HEK293 (cell line): ENCODE results near the gene BACH2.

ENCODE experiments used
- CTCF ChIA-PET: fragments of 350-600 bp; formaldehyde crosslinking; extraction: SDS; loops from one replicate; lab custom pipeline; 2021; ENCODE audit warnings: antibody characterized with exemption; lab: Yijun Ruan, JAX
- POLR2A ChIA-PET: fragments of 300-600 bp; formaldehyde crosslinking; extraction: SDS; loops from one replicate; lab custom pipeline; 2020; ENCODE audit warnings: antibody characterized with exemption, inconsistent platforms; lab: Yijun Ruan, JAX
- H3K27ac ChIP-seq: fragments of 200-500 bp; sonication (Bioruptor generic); 2 replicates; pipeline ENCODE4 v1.5.1; 2014; ENCODE audit warnings: low read depth, low read length, control low read depth, inconsistent platforms; ENCODE audit errors: extremely low read depth
- H3K36me3 ChIP-seq, 2 experiments: fragments of 200-500 bp in 1 of 2; sonication (Bioruptor generic) in 1 of 2; 1 replicate in 1 of 2; 2 replicates in 1 of 2; pipeline ENCODE4 v1.5.1; 2014 to 2017; ENCODE audit warnings: inconsistent platforms in 2 of 2, low read length in 2 of 2; ENCODE audit not compliant: control insufficient read depth in 2 of 2, insufficient read depth in 1 of 2
- H3K4me1 ChIP-seq: fragments of 200-500 bp; sonication (Bioruptor generic); 2 replicates; pipeline ENCODE4 v1.5.1; 2014; ENCODE audit warnings: mild to moderate bottlenecking, low read length, inconsistent platforms; ENCODE audit not compliant: control insufficient read depth, insufficient read depth
- H3K4me3 ChIP-seq: 2 replicates; pipeline ENCODE4 v1.5.1; 2011; ENCODE audit warnings: low read depth, mild to moderate bottlenecking, control low read depth, low read length, moderate library complexity
- H3K9me3 ChIP-seq: fragments of 200-500 bp; sonication (Bioruptor generic); 2 replicates; pipeline ENCODE4 v1.5.1; 2014; ENCODE audit warnings: low read depth, low read length, inconsistent platforms; ENCODE audit not compliant: control insufficient read depth, insufficient read depth
- BCL11A ChIP-seq: fragments of 450-650 bp; formaldehyde crosslinking; IDR thresholded peaks from 2 replicates; pipeline ENCODE4 v1.5.1; 2016; ENCODE audit warnings: low read depth, missing biosample characterization, missing genetic modification characterization
- HOXA7 ChIP-seq: sonication (generic); formaldehyde crosslinking; IDR thresholded peaks from 2 replicates; pipeline ENCODE4 v1.8.1; 2022; ENCODE audit warnings: missing genetic modification reagents, borderline replicate concordance
- PRDM4 ChIP-seq: fragments of 450-650 bp; formaldehyde crosslinking; IDR thresholded peaks from 2 replicates; pipeline ENCODE4 v1.5.1; 2017; ENCODE audit warnings: missing biosample characterization, missing genetic modification characterization
- SALL2 ChIP-seq: fragments of 450-650 bp; formaldehyde crosslinking; IDR thresholded peaks from 2 replicates; pipeline ENCODE4 v1.5.0; 2017; ENCODE audit warnings: missing biosample characterization, mild to moderate bottlenecking, missing genetic modification characterization, borderline replicate concordance
- SP7 ChIP-seq: fragments of 450-650 bp; formaldehyde crosslinking; IDR thresholded peaks from 2 replicates; pipeline ENCODE4 v1.5.1; 2016; ENCODE audit warnings: missing biosample characterization, missing genetic modification characterization
- TCF7L2 ChIP-seq: IDR thresholded peaks from 2 replicates; pipeline ENCODE4 v1.6.1; 2011; ENCODE audit warnings: low read depth, mild to moderate bottlenecking, inconsistent platforms, low read length, moderate library complexity, borderline replicate concordance
- ZBTB17 ChIP-seq: fragments of 450-650 bp; formaldehyde crosslinking; IDR thresholded peaks from 2 replicates; pipeline ENCODE4 v1.5.1; 2016; ENCODE audit warnings: missing biosample characterization, missing genetic modification characterization
- ZBTB20 ChIP-seq: fragments of 450-650 bp; formaldehyde crosslinking; IDR thresholded peaks from 2 replicates; pipeline ENCODE4 v1.5.1; 2016; ENCODE audit warnings: missing biosample characterization, missing genetic modification characterization
- ZBTB48 ChIP-seq: fragments of 450-650 bp; formaldehyde crosslinking; IDR thresholded peaks from 2 replicates; pipeline ENCODE4 v1.5.1; 2016; ENCODE audit warnings: missing biosample characterization, missing genetic modification characterization
- ZNF10 ChIP-seq: fragments of 450-650 bp; formaldehyde crosslinking; IDR thresholded peaks from 2 replicates; pipeline ENCODE4 v1.5.1; 2017; ENCODE audit warnings: missing biosample characterization, missing genetic modification characterization
- ZNF155 ChIP-seq: fragments of 450-650 bp; formaldehyde crosslinking; IDR thresholded peaks from 2 replicates; pipeline ENCODE4 v1.5.1; 2016; ENCODE audit warnings: missing biosample characterization, missing genetic modification characterization
- ZNF214 ChIP-seq: fragments of 450-650 bp; formaldehyde crosslinking; IDR thresholded peaks from 2 replicates; pipeline ENCODE4 v1.5.1; 2017; ENCODE audit warnings: missing biosample characterization, mild to moderate bottlenecking, missing genetic modification characterization, borderline replicate concordance
- ZNF248 ChIP-seq: fragments of 450-650 bp; formaldehyde crosslinking; IDR thresholded peaks from 2 replicates; pipeline ENCODE4 v1.5.1; 2017; ENCODE audit warnings: missing biosample characterization, missing genetic modification characterization
- ZNF266 ChIP-seq: fragments of 450-650 bp; formaldehyde crosslinking; IDR thresholded peaks from 2 replicates; pipeline ENCODE4 v1.5.1; 2016; ENCODE audit warnings: missing biosample characterization, missing genetic modification characterization, low read depth
- ZNF311 ChIP-seq: fragments of 450-650 bp; formaldehyde crosslinking; IDR thresholded peaks from 2 replicates; pipeline ENCODE4 v1.5.1; 2017; ENCODE audit warnings: missing biosample characterization, missing genetic modification characterization, borderline replicate concordance
- ZNF341 ChIP-seq: fragments of 450-650 bp; formaldehyde crosslinking; IDR thresholded peaks from 2 replicates; pipeline ENCODE4; 2016; ENCODE audit warnings: low read depth, missing biosample characterization, missing genetic modification characterization
- ZNF350 ChIP-seq: fragments of 450-650 bp; formaldehyde crosslinking; IDR thresholded peaks from 2 replicates; pipeline ENCODE4 v1.5.0; 2017; ENCODE audit warnings: missing biosample characterization, mild to moderate bottlenecking, missing genetic modification characterization
- ZNF48 ChIP-seq: fragments of 450-650 bp; formaldehyde crosslinking; IDR thresholded peaks from 2 replicates; pipeline ENCODE4 v1.5.1; 2016; ENCODE audit warnings: missing biosample characterization, missing genetic modification characterization
- ZNF510 ChIP-seq: fragments of 450-650 bp; formaldehyde crosslinking; IDR thresholded peaks from 2 replicates; pipeline ENCODE4 v1.5.1; 2018; ENCODE audit warnings: mild to moderate bottlenecking, missing genetic modification characterization, missing biosample characterization; ENCODE audit not compliant: insufficient replicate concordance
- ZNF521 ChIP-seq: fragments of 450-650 bp; formaldehyde crosslinking; IDR thresholded peaks from 2 replicates; pipeline ENCODE4 v1.5.1; 2017; ENCODE audit warnings: missing biosample characterization, mild to moderate bottlenecking, missing genetic modification characterization
- ZNF548 ChIP-seq: fragments of 450-650 bp; formaldehyde crosslinking; IDR thresholded peaks from 2 replicates; pipeline ENCODE4 v1.5.1; 2016; ENCODE audit warnings: missing biosample characterization, missing genetic modification characterization
- ZNF555 ChIP-seq: fragments of 450-650 bp; formaldehyde crosslinking; conservative IDR thresholded peaks from 2 replicates; pipeline ENCODE4 v1.5.1; 2017; ENCODE audit warnings: missing biosample characterization, mild to moderate bottlenecking, missing genetic modification characterization, inconsistent platforms
- ZNF558 ChIP-seq: fragments of 450-650 bp; formaldehyde crosslinking; IDR thresholded peaks from 2 replicates; pipeline ENCODE4 v1.5.1; 2016; ENCODE audit warnings: missing biosample characterization, missing genetic modification characterization
- ZNF629 ChIP-seq: fragments of 450-650 bp; formaldehyde crosslinking; IDR thresholded peaks from 2 replicates; pipeline ENCODE4 v1.5.1; 2017; ENCODE audit warnings: missing biosample characterization, missing genetic modification characterization
- ZNF768 ChIP-seq: fragments of 450-650 bp; formaldehyde crosslinking; IDR thresholded peaks from 2 replicates; pipeline ENCODE4 v1.5.1; 2018; ENCODE audit warnings: missing biosample characterization, mild to moderate bottlenecking, missing genetic modification characterization
- ZSCAN30 ChIP-seq: fragments of 450-650 bp; IDR thresholded peaks from 2 replicates; pipeline ENCODE4 v1.5.1; 2018; ENCODE audit warnings: missing biosample characterization, mild to moderate bottlenecking, missing genetic modification characterization, moderate library complexity
- TF ChIP-seq, protein P1 (sequence below): fragments of 450-650 bp; formaldehyde crosslinking; IDR thresholded peaks from 2 replicates; pipeline ENCODE4 v1.5.1; 2017; ENCODE audit warnings: missing biosample characterization, missing genetic modification characterization

Gene BACH2

DNA sequence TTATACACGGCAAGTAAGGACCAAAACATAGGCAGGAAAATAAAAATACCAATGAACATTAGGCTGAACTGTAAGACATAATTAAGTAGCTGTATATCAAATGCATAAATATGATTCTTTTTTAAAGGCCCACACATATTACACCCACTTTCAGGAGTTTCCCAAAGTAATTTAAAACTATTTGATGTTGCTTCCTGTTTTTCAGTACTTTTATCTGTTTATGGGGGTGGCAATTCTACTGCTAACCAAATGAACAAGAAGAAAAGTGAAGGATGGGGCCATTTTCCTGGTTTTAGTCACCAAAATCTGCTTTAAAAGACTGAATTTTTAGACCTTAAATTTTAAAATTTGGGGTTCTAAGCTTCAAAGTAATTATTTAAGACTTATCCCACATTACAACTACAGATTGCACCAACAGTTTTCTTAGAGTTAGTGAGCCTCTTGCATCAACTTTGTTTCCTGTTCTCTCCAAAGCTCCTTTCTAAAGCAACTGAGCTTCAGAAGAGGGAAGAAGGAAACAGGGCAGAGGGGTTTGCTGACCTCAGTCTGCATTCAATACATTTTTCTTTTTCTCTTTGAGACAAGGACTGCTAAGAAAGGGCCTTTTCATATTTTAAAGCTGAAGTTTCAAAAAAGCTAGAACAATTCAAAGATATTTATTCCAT, 191.0 kb downstream of the BACH2 start:
- Histone ChIP-seq H3K4me1 (no peaks in the 10 kb centered on the region), H3K27ac (no peak overlapping the region), H3K4me3 (no peak overlapping the region), H3K9me3 (no peaks in the 10 kb centered on the region), H3K36me3 (no peaks in the 10 kb centered on the region)
- TF ChIP-seq SP7 (tag by site-specific recombination) (no peak), ZSCAN30 (tag by site-specific recombination) (no peak), ZNF248 (no peak), ZNF10 (tag by site-specific recombination) (no peak), BCL11A (tag by site-specific recombination) (no peak), ZNF548 (tag by site-specific recombination) (no peak), ZNF510 (tag by site-specific recombination) (no peak), ZNF558 (tag by site-specific recombination) (no peak), ZNF311 (tag by site-specific recombination) (no peak), ZNF48 (no peak), ZNF214 (tag by site-specific recombination) (no peak), ZBTB17 (tag by site-specific recombination) (no peak), ZNF155 (no peak), SALL2 (no peak), ZBTB20 (tag by site-specific recombination) (no peak), ZBTB48 (tag by site-specific recombination) (no peak), ZNF350 (tag by site-specific recombination) (no peak), ZNF629 (no peak), ZNF768 (tag by site-specific recombination) (no peak)
- TF ChIP-seq, protein P1, sequence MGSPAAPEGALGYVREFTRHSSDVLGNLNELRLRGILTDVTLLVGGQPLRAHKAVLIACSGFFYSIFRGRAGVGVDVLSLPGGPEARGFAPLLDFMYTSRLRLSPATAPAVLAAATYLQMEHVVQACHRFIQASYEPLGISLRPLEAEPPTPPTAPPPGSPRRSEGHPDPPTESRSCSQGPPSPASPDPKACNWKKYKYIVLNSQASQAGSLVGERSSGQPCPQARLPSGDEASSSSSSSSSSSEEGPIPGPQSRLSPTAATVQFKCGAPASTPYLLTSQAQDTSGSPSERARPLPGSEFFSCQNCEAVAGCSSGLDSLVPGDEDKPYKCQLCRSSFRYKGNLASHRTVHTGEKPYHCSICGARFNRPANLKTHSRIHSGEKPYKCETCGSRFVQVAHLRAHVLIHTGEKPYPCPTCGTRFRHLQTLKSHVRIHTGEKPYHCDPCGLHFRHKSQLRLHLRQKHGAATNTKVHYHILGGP = no peak
- CTCF ChIA-PET = interaction anchor here (0.7 to 2.1 kb wide), 5 partner anchors 12 to 179 kb away, joined by 3 to 7 read pairs (median 4); no protein-coding TSS in a partner anchor
- POLR2A ChIA-PET = no interaction called here

- TF ChIP-seq ZNF555 (tag by site-specific recombination) = no peak
- no peak for TF ChIP-seq ZNF341
- TF ChIP-seq TCF7L2 = peak; percentile 83
- no peak for TF ChIP-seq ZNF521 (tag by site-specific recombination)
- TF ChIP-seq ZNF266 (tag by site-specific recombination) = no peak
- TF ChIP-seq PRDM4 (tag by site-specific recombination) = peak; percentile 12; the same call in 1 of the 2 replicates
- TF ChIP-seq, protein P1 = peak; percentile 69; the same call in 1 of the 2 replicates
- no peak for TF ChIP-seq HOXA7 (CRISPR knock-in tag)
- H3K4me3 ChIP-seq = no peak overlapping the region
Observed at GRCh38 chr6:90103056-90103800, 193.4 kb downstream of the BACH2 start.

More at GRCh38 chr6:90103056-90103800, 193.4 kb downstream of the BACH2 start:
- ChIA-PET CTCF (no interaction called here), POLR2A (no interaction called here)
- no peaks in the 10 kb centered on the region for H3K36me3 ChIP-seq
- no peak overlapping the region for H3K27ac ChIP-seq
- H3K4me1 ChIP-seq = no peaks in the 10 kb centered on the region; the same call in 1 of the 2 replicates
- no peaks in the 10 kb centered on the region for H3K9me3 ChIP-seq
